Activated CD4-positive, CD25-positive, alpha-beta regulatory T cell treated with anti-CD3 and anti-CD28 coated beads, Interleukin-2, amount 50 U/mL, for 24 hours (primary cell): Measurements from ENCODE around the gene FAM120B.
"Not testable (repeated sequence)": the region's sequence is repeated elsewhere in the genome, so short reads cannot be mapped to it uniquely, and the experiment has no call there.

Experiments used
- ATAC-seq, 2 donors: fragments of 150-1000 bp; cut with Tn5 transposase; one replicate each; pipeline ENCODE4 v1.10.0; 2021; ENCODE audit warnings: mild to moderate bottlenecking in 1 of 2, moderate library complexity in 1 of 2

Gene FAM120B

DNA sequence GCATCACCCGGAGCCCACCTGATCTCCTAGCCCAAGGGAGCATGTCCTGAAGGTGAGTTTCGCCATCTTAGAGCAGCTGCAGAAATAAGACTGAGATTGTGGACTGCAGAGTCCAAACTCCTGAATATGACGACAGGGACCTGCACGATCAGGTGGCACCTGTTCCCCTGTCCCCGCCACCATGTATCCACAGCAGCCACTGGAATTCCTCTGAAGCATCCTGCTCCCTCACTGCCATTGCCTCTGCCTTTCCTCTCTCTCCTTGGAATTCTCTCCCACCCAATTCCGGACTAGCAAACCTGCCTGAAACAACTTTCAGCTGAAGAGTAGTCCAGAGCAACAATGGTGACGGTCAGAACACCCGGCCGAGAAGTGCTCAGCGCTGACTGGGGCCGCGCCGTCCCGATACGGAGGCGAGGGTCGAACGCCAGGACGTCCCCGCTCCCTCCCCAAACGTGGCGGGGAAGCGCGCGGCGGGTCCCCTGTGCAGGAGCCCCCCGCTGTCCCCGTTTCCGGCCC is 694 bp upstream of the FAM120B start:
- no peak for ATAC-seq

DNA sequence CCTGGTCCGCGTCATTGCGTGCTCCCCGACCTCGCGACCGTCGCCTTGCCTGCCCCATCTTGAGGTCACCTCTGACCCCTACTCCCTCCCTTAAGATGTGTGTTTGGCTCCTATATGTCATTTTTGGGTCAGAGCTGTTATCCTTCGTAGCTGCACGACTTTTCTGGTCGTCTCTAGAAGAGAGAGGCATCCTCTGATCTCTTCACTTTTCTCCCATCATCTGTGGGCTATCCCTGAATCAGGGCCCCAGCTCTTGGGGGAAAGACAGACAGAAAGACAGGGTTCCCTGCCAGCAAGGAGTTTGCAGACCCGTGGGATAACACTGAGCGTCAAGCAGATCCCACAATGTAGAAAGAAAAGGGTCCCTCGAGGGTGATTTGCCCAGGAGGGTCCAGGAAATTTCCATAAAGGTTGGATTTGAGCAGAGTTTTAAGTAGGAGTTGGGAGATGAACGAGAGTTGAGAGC is 555 bp downstream of the FAM120B start:
- ATAC-seq, result no peak

GRCh38 chr6:170308761-170309160 is 2.2 kb downstream of the FAM120B start:
- no peak for ATAC-seq

- ATAC-seq, result no peak
Observed at GRCh38 chr6:170311696-170312095, 5.1 kb downstream of the FAM120B start.

DNA sequence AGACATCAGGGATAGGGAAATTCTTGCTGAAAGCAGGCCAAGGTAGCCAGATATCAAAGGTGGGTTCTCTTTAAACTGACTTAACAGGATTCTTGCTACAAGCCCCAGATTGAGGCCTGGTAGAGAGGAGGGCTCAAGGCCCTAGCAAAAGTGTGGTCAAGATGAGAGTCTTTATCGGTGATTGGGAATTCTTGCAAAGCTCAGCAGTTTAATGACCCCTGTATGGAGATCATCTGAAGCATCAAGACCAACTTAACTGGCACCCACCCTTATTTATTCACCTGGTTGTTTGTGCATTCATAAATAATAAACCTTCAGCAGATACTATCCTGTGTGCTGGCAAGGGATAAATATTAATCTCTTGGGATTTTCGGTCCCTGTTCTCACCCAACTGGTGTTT is 6.3 kb downstream of the FAM120B start:
- ATAC-seq, result no peak

- ATAC-seq, result no peak
Observed at GRCh38 chr6:170313716-170314295, 7.2 kb downstream of the FAM120B start.

GRCh38 chr6:170314983-170315382 is 8.4 kb downstream of the FAM120B start:
- ATAC-seq, result no peak

DNA sequence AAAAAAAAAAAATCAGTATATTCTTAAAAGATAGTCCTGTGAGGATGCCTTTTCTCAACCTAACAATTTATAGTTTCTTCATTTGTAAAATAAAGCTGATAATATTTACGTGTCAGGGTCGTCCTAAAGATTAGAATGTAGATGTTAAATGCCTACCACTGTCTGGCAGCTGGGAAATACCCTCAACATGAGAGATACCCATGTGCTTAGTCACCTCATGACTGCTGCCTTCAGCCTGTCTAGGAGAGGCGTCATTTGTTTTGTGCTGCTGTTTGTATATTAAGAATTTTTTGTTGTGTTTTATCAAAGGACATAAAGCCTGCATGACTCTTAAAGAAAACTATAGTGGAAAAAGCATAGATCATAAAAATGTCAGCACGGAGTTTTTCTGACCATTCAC is 9.5 kb downstream of the FAM120B start:
- ATAC-seq, result peak; percentile 97 to 99

DNA sequence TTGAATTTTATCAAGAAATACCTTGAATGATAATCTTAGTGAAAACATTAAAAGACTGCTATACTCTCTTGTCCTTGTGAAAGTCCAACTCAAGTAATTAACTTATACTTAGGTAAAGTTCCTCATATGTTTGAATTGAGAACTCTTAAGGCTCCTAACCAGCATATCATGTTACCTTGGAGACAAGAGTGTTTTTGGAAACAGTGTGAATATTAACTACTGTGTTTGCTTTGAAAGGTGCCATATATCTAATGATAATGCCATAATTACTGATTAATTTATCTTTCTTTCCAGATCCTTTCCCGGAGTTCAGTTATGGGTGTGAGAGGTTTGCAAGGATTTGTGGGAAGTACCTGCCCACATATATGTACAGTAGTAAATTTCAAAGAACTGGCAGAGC is 10.5 kb downstream of the FAM120B start:
- ATAC-seq, result no peak

DNA sequence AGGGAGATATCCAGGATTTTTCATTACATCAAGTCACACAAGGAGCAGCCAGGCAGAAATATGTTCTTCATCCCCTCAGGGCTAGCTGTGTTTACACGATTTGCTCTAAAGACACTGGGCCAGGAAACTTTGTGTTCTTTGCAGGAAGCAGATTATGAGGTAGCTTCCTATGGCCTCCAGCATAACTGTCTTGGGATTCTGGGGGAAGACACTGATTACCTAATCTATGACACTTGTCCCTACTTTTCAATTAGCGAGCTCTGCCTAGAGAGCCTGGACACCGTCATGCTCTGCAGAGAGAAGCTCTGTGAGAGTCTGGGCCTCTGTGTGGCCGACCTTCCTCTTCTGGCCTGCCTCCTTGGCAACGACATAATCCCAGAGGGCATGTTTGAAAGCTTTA is 11.2 kb downstream of the FAM120B start:
- no peak for ATAC-seq

GRCh38 chr6:170329321-170329720 is 22.8 kb downstream of the FAM120B start:
- no peak for ATAC-seq

DNA sequence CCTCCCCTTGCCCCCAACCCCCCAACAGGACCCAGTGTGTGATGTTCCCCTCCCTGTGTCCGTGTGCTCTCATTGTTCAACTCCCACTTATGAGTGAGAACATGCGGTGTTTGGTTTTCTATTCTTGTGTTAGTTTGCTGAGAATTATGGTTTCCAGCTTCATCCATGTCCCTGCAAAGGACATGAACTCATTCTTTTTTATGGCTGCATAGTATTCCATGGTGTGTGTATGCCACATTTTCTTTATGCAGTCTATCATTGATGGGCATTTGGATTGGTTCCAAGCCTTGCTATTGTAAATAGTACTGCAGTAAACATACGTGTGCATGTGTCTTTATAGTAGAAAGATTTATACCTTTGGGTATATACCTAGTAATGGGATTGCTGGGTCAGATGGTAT is 28.6 kb downstream of the FAM120B start:
- not testable (repeated sequence) for ATAC-seq

GRCh38 chr6:170344631-170345576 is 38.3 kb downstream of the FAM120B start:
- ATAC-seq, result no peak

DNA sequence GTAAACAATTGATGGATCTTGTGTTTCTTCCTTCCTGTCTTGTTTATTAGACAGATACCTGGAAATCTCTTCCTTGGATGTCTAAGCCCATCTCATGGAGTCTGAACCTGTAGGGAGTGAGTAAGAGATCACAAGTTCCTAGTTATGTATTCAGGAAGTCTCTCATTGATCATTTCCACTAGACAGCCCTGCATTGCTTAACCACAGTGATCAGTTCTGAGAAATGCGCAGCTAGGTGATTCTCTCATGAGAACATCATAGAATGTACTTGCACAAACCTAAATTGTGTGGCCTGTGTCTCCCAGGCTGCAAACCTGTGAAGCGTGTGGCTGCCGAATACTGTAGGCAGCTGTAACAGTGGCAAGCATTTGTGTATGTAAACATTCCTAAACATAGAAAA is 39.1 kb downstream of the FAM120B start:
- peak; percentile 36 to 59 for ATAC-seq

DNA sequence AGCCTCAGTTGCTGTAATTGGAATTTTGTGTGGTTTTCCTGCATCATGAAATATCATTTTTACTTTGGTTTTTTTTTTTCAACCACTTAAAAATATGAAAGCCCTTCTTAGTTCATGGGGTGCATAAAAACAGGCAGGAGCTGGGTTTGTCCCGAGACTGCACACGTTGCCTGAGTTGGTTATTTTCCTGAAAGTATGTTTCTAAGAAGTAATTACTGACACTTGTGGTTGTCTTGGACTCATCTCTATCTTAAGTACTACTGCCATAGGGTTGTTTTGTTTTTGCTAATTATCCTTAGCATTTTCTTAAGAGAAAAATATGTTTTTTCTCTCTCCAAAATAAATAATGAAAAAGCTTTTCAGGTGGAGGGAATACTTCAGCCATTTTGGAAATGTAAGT is 40.1 kb downstream of the FAM120B start:
- ATAC-seq, result peak; percentile 31 to 39

GRCh38 chr6:170347091-170347490 is 40.5 kb downstream of the FAM120B start:
- peak; percentile 81 to 90 for ATAC-seq

DNA sequence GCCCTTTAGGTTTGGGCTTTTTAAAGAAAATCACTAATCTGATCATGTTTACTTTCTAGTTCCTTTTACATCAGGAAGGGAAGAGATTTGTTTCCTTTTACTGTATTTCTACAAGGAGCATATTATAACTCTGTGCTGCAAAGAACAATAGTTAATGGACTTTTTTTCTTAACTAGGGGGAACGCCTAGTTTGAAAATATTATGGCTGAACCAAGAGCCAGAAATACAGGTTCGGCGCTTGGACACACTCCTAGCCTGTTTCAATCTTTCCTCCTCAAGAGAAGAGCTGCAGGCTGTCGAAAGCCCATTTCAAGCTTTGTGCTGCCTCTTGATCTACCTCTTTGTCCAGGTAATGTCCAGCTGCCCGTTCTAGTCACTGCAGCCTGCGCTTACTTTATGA is 41.4 kb downstream of the FAM120B start:
- ATAC-seq, result no peak

- ATAC-seq, result not testable (repeated sequence)
Observed at GRCh38 chr6:170351456-170351855, 44.9 kb downstream of the FAM120B start.

GRCh38 chr6:170355190-170355589 is 48.6 kb downstream of the FAM120B start:
- ATAC-seq, result not testable (repeated sequence)

GRCh38 chr6:170355661-170356060 is 49.1 kb downstream of the FAM120B start:
- ATAC-seq, result no peak

DNA sequence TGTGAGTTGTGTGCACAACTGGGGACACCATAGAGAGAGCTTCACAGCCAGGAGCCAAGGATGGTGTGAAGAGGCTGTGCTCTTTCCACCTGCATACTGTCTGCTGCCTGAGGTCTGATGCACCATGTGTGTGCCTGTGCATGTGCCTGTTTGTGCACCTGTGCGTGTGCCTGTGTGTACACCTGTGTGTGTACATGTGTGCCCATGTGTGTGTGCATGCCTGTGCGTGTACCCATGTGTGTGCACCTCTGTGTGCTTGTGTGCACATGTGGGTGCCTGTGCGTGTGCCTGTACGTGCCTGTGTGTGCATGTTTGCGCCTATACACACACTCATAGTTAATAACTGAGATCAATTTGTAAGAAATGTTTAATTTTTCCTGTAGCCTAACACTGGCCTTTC is 51.3 kb downstream of the FAM120B start:
- no peak for ATAC-seq

- no peak for ATAC-seq
Observed at GRCh38 chr6:170358496-170358895, 51.9 kb downstream of the FAM120B start.

DNA sequence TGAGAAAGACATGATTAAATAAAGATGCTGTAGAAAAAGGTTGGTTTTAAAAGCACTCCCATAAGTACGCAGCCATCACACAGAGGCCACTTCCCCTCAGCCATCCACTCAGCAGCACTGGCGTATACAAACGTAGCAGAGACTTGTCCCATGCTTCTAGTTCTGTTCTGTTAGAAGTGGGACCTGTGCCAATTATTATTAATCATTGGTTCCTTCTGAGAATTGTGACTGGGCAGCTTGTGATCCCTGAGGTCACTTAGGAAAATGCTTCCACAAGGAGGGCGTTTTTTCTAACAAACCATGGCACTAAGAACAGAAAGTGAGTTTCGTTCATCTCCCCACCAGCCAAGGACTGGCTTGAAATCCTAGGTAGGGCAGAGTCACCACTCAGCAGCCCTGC is 53.9 kb downstream of the FAM120B start:
- ATAC-seq, result no peak

- ATAC-seq, result no peak
Observed at GRCh38 chr6:170361335-170361734, 54.8 kb downstream of the FAM120B start.
